ENCODE results near the gene HIF1A. TPM values are rescaled to one million over a fixed set of nuclear protein-coding genes. Genes with fewer than 3 reads are reported as not detected.

The HIF1A gene
- total RNA-seq, 1 experiment from 2014 or later: 135 TPM

GRCh38 chr14:61659582-61659981, 35.7 kb upstream of the HIF1A start:
- no peaks in the 10 kb centered on the region for H3K4me1 ChIP-seq (ENCODE audit: insufficient read depth, low read length, poor library complexity, severe bottlenecking)
- H3K27ac ChIP-seq (ENCODE audit: low read depth, low read length, poor library complexity, severe bottlenecking): no peak overlapping the region
- no peak for DNase-seq (ENCODE audit: low spot score)
- no peaks in the 10 kb centered on the region for H3K27me3 ChIP-seq (replicated peaks; ENCODE audit: insufficient read depth, low read depth, low read length, poor library complexity)
- no TSS peak for BruUV-seq (replicated peaks)
- TF ChIP-seq CTCF (conservative IDR thresholded peaks at IDR 0.05; ENCODE audit: low read depth, low read length) (no peak), EZH2 (IDR thresholded peaks at IDR 0.05; ENCODE audit: borderline replicate concordance, low read depth, low read length, poor library complexity, severe bottlenecking) (no peak)
- ChIA-PET CTCF (no interaction called here), POLR2A (ENCODE audit: low non-redundant PET) (no interaction called here)
- H3K36me3 ChIP-seq (ENCODE audit: insufficient read depth, low read length, poor library complexity, severe bottlenecking): no peaks in the 10 kb centered on the region
- H3K9me3 ChIP-seq (ENCODE audit: low read depth, low read length, poor library complexity, severe bottlenecking): no peaks in the 10 kb centered on the region
- H3K4me3 ChIP-seq (ENCODE audit: low read depth, low read length, poor library complexity, severe bottlenecking): no peak overlapping the region
- intact Hi-C loops (cut with micrococcal nuclease; ENCODE audit: unreplicated experiment): no loop called here

- ChIA-PET CTCF (no interaction called here), POLR2A (ENCODE audit: low non-redundant PET) (no interaction called here)
- Histone ChIP-seq H3K4me3 (ENCODE audit: low read depth, low read length, poor library complexity, severe bottlenecking) (no peak overlapping the region), H3K27ac (ENCODE audit: low read depth, low read length, poor library complexity, severe bottlenecking) (no peak overlapping the region), H3K4me1 (ENCODE audit: insufficient read depth, low read length, poor library complexity, severe bottlenecking) (no peaks in the 10 kb centered on the region), H3K9me3 (ENCODE audit: low read depth, low read length, poor library complexity, severe bottlenecking) (no peaks in the 10 kb centered on the region), H3K36me3 (ENCODE audit: insufficient read depth, low read length, poor library complexity, severe bottlenecking) (no peaks in the 10 kb centered on the region), H3K27me3 (replicated peaks; ENCODE audit: insufficient read depth, low read depth, low read length, poor library complexity) (no peaks in the 10 kb centered on the region)
- BruUV-seq (replicated peaks): no TSS peak
- DNase-seq (ENCODE audit: low spot score): no peak
- TF ChIP-seq EZH2 (IDR thresholded peaks at IDR 0.05; ENCODE audit: borderline replicate concordance, low read depth, low read length, poor library complexity, severe bottlenecking): no peak
- no peak for TF ChIP-seq CTCF (conservative IDR thresholded peaks at IDR 0.05; ENCODE audit: low read depth, low read length)
- intact Hi-C loops (cut with micrococcal nuclease; ENCODE audit: unreplicated experiment): no loop called here
These were observed 33.6 kb upstream of the HIF1A start for GRCh38 chr14:61661471-61662400.

GRCh38 chr14:61662437-61663311, 32.6 kb upstream of the HIF1A start:
- ChIA-PET CTCF (no interaction called here), POLR2A (ENCODE audit: low non-redundant PET) (interaction anchor here (0.7 kb wide), 1 partner anchor 287 kb away, joined by 4 read pairs; no protein-coding TSS in a partner anchor)
- no peak for TF ChIP-seq CTCF (conservative IDR thresholded peaks at IDR 0.05; ENCODE audit: low read depth, low read length)
- TF ChIP-seq EZH2 (IDR thresholded peaks at IDR 0.05; ENCODE audit: borderline replicate concordance, low read depth, low read length, poor library complexity, severe bottlenecking): no peak
- Histone ChIP-seq H3K27me3 (replicated peaks; ENCODE audit: insufficient read depth, low read depth, low read length, poor library complexity) (no peaks in the 10 kb centered on the region), H3K27ac (ENCODE audit: low read depth, low read length, poor library complexity, severe bottlenecking) (no peak overlapping the region), H3K9me3 (ENCODE audit: low read depth, low read length, poor library complexity, severe bottlenecking) (no peaks in the 10 kb centered on the region), H3K36me3 (ENCODE audit: insufficient read depth, low read length, poor library complexity, severe bottlenecking) (no peaks in the 10 kb centered on the region), H3K4me3 (ENCODE audit: low read depth, low read length, poor library complexity, severe bottlenecking) (no peak overlapping the region), H3K4me1 (ENCODE audit: insufficient read depth, low read length, poor library complexity, severe bottlenecking) (no peaks in the 10 kb centered on the region)
- BruUV-seq (replicated peaks): no TSS peak
- intact Hi-C loops (cut with micrococcal nuclease; ENCODE audit: unreplicated experiment): no loop called here
- peak; percentile 5 for DNase-seq (ENCODE audit: low spot score)

All from A673 (cell line).